IPS-18a (cell line): ENCODE measurements around the gene DNAJC18.

Experiments used
- H3K27ac ChIP-seq: one replicate; pipeline ENCODE4 v1.5.1; 2013; ENCODE audit warnings: low read length
- H3K27me3 ChIP-seq: one replicate; pipeline ENCODE4 v1.6.1; 2013; ENCODE audit warnings: mild to moderate bottlenecking, low read length; ENCODE audit not compliant: control insufficient read depth, insufficient read depth
- H3K36me3 ChIP-seq: one replicate; pipeline ENCODE4 v1.6.1; 2013; ENCODE audit warnings: low read depth, low read length; ENCODE audit not compliant: control insufficient read depth
- H3K4me1 ChIP-seq: one replicate; pipeline ENCODE4 v1.6.1; 2013; ENCODE audit warnings: low read depth, low read length; ENCODE audit not compliant: control insufficient read depth
- H3K4me3 ChIP-seq: one replicate; pipeline ENCODE4 v1.5.1; 2013; ENCODE audit warnings: low read length
- H3K9ac ChIP-seq: one replicate; pipeline ENCODE4 v1.6.1; 2013; ENCODE audit warnings: mild to moderate bottlenecking, low read length, moderate library complexity
- H3K9me3 ChIP-seq: one replicate; pipeline ENCODE4 v1.6.1; 2013; ENCODE audit warnings: low read depth, low read length; ENCODE audit not compliant: control insufficient read depth

The DNAJC18 gene

GRCh38 chr5:139379626-139380449, 59.5 kb downstream of the DNAJC18 start:
- Histone ChIP-seq H3K27ac (no peak overlapping the region), H3K9ac (no peak overlapping the region), H3K27me3 (no peaks in the 10 kb centered on the region), H3K4me1 (peaks cover 5% of the 10 kb centered on the region), H3K9me3 (no peaks in the 10 kb centered on the region), H3K36me3 (no peaks in the 10 kb centered on the region), H3K4me3 (no peak overlapping the region)

- no peak overlapping the region for H3K27ac ChIP-seq
- no peak overlapping the region for H3K4me3 ChIP-seq
- H3K27me3 ChIP-seq = no peaks in the 10 kb centered on the region
- no peaks in the 10 kb centered on the region for H3K36me3 ChIP-seq
- H3K4me1 ChIP-seq = peaks cover 5% of the 10 kb centered on the region
- H3K9ac ChIP-seq = no peak overlapping the region
- no peaks in the 10 kb centered on the region for H3K9me3 ChIP-seq
Measured at GRCh38 chr5:139378941-139379361, 60.4 kb downstream of the DNAJC18 start.

DNA sequence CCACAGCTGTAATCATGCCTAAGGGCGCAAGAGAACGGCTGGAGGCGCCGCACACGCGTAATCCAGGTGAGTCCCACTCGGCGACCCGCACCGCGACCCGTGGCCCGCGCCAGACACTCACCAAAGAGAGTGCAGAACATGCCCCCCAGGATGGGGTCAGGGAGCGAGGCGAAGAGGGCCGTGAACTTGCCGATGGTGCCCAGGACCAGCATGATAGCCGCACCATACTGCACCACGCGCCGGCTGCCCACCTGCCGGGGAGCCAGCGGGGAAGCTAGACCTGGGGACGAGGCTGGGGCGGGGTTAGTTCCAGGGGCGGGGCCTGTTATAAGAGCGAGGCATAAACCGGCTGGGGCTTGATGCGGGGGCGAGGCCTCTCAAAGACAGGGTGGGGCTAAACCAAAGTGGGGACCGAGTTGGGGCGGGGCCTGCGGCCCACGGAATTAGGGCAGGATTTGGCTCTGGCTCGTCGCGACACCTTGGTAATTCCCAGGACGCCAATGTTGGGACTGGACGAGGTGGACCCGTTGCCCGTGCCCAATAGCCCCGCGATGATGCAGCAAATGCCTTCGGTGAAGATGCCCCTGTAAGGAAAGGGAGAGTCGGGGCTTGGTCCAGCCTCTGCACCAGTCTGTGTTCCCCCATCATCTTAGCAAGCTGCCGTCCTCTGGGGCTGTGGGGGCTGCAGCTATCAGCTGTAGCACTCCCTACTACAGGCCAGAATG, 61.1 kb downstream of the DNAJC18 start:
- Histone ChIP-seq H3K9me3 (no peaks in the 10 kb centered on the region), H3K9ac (no peak overlapping the region), H3K36me3 (no peaks in the 10 kb centered on the region), H3K27me3 (no peaks in the 10 kb centered on the region), H3K4me1 (peaks cover 5% of the 10 kb centered on the region), H3K4me3 (no peak overlapping the region), H3K27ac (no peak overlapping the region)

DNA sequence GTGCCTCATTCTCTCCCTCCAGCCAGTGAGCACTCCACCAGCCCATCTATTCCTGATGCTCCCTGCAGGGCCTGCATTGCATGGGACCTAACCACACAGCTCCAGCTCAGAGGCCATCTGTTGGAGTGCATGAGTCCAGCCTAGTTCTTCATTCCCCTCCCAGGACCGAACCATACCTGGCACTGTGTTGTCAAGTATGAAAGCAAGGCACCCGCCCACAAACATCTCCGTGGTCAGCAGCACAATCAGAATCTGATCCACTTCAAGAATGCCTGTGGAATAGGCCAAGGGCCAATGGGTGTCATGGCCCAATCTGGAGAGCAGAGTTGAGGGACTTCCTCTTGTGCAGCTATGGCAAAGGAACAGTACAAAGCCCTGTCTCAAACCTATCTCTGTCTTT, 62.1 kb downstream of the DNAJC18 start:
- H3K27ac ChIP-seq = no peak overlapping the region
- H3K9me3 ChIP-seq = no peaks in the 10 kb centered on the region
- no peak overlapping the region for H3K9ac ChIP-seq
- no peaks in the 10 kb centered on the region for H3K27me3 ChIP-seq
- peaks cover 5% of the 10 kb centered on the region for H3K4me1 ChIP-seq
- H3K36me3 ChIP-seq = peaks cover 6% of the 10 kb centered on the region
- H3K4me3 ChIP-seq = no peak overlapping the region

- Histone ChIP-seq H3K9me3 (no peaks in the 10 kb centered on the region), H3K4me1 (peaks cover 5% of the 10 kb centered on the region), H3K27me3 (no peaks in the 10 kb centered on the region), H3K36me3 (peaks cover 14% of the 10 kb centered on the region), H3K27ac (no peak overlapping the region), H3K4me3 (no peak overlapping the region), H3K9ac (no peak overlapping the region)
Measured at GRCh38 chr5:139376364-139376763, 63.0 kb downstream of the DNAJC18 start.

- Histone ChIP-seq H3K27me3 (no peaks in the 10 kb centered on the region), H3K36me3 (peaks cover 17% of the 10 kb centered on the region), H3K9ac (no peak overlapping the region), H3K4me1 (peaks cover 5% of the 10 kb centered on the region), H3K9me3 (no peaks in the 10 kb centered on the region), H3K27ac (no peak overlapping the region), H3K4me3 (no peak overlapping the region)
Measured at GRCh38 chr5:139374909-139375308, 64.4 kb downstream of the DNAJC18 start.

DNA sequence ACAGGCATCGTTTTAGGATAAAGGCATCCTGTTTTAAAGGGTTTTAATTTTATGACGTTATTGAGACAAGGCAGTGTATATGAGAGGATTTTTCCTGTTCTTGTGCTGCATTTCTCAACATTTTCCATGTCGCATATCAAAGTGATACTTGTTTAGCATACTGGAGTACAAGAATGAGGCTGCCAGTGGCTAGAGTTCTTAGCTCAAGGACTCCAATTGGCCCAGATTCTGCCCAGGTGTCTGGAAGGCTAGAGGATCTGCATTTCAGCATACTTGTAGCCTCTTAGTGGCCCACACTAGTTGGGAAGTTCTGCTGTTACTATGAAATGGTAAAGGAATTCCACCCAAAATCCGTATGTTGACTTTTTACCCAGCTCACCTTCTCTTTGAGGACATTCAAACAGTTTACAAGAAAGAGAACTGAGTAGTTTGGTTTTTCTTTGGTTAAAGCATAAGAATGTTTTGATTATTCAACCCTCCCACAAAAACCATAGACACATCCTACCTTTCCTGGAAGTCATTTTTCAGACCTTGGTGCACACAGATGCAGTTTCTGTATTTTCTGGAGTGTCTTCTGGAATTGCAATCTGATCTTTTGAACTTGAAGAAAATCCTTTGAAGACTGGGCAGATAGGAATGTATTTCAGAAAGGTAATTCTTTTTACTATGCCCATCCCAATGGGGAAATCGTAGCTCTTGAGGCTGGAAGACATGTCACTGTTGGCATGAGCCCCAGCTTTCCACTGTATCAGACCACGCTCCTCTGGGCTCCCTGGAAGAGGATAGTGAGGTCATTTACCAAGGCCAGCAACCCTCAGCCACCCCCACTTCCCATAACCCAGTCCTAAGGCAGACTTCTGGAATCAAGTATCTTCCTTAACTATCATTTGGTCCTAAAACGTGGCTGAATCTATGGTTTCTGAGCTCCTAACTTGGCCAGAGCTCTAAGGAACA, 67.6 kb downstream of the DNAJC18 start:
- H3K27ac ChIP-seq = no peak overlapping the region
- no peak overlapping the region for H3K9ac ChIP-seq
- no peaks in the 10 kb centered on the region for H3K4me1 ChIP-seq
- no peaks in the 10 kb centered on the region for H3K9me3 ChIP-seq
- no peaks in the 10 kb centered on the region for H3K27me3 ChIP-seq
- no peak overlapping the region for H3K4me3 ChIP-seq
- peaks cover 39% of the 10 kb centered on the region for H3K36me3 ChIP-seq

GRCh38 chr5:139369181-139369580, 70.1 kb downstream of the DNAJC18 start:
- H3K36me3 ChIP-seq = peaks cover 60% of the 10 kb centered on the region

DNA sequence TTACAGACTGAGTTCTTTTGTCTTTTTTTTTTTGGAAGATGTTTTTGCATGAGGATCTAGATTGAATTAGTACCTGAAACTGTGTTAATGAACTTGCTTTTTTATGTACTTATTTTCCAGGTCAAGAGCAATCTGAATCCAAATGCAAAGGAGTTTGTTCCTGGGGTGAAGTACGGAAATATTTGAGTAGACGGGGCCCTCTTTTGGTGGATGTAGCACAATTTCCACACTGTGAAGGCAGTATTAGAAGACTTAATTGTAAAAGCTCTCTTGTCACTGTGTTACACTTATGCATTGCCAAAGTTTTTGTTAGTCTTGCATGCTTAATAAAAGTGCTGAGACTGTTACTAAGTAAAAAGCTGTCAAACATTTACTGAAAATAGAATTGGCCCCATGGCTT, 70.7 kb downstream of the DNAJC18 start:
- H3K36me3 ChIP-seq = peaks cover 66% of the 10 kb centered on the region
- H3K9me3 ChIP-seq = no peaks in the 10 kb centered on the region
- H3K27ac ChIP-seq = no peak overlapping the region
- no peaks in the 10 kb centered on the region for H3K4me1 ChIP-seq
- H3K4me3 ChIP-seq = no peak overlapping the region
- H3K9ac ChIP-seq = no peak overlapping the region
- H3K27me3 ChIP-seq = no peaks in the 10 kb centered on the region

More at GRCh38 chr5:139369181-139369580, 70.1 kb downstream of the DNAJC18 start:
- H3K4me1 ChIP-seq = no peaks in the 10 kb centered on the region
- no peak overlapping the region for H3K9ac ChIP-seq
- H3K9me3 ChIP-seq = no peaks in the 10 kb centered on the region
- no peaks in the 10 kb centered on the region for H3K27me3 ChIP-seq
- no peak overlapping the region for H3K4me3 ChIP-seq
- H3K27ac ChIP-seq = no peak overlapping the region

DNA sequence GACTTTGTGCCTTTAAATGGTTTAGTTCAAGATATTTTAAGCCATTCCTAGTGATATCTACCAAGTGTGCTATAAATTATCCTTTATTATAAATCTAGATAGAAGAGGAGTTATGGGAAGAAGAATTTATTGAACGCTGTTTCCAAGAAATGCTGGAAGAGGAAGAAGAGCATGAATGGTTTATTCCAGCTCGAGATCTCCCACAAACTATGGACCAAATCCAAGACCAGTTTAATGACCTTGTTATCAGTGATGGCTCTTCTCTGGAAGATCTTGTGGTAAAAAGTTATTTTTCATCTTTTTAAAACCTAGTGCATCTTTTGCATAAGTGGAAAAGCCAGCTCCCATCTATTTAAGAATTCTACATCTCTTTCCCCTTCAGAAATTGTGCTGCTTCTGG, 74.9 kb downstream of the DNAJC18 start:
- H3K27ac ChIP-seq = no peak overlapping the region
- H3K4me3 ChIP-seq = no peak overlapping the region
- no peak overlapping the region for H3K9ac ChIP-seq
- H3K36me3 ChIP-seq = peaks cover 52% of the 10 kb centered on the region
- no peaks in the 10 kb centered on the region for H3K4me1 ChIP-seq
- H3K9me3 ChIP-seq = no peaks in the 10 kb centered on the region
- no peaks in the 10 kb centered on the region for H3K27me3 ChIP-seq

DNA sequence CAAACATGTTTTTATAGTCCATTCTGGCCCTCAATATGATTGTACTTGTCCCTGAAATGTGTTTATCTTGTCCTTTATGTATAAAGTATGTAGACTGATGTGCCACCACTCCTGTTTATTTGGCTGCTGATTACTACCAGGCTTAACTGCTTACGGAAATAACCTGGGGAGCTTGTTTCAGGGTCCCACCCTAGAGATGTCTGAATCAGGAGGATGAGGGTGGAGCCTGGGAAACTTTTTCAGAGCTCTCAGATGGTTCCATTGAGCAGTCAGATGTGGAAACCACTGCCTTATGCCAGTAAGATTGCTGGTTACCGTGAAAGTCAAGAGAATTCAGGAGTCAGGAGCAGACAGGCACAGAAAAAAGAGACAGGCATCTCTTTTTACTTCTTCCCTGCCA, 75.4 kb downstream of the DNAJC18 start:
- H3K4me3 ChIP-seq = no peak overlapping the region
- H3K4me1 ChIP-seq = no peaks in the 10 kb centered on the region
- H3K27me3 ChIP-seq = no peaks in the 10 kb centered on the region
- no peaks in the 10 kb centered on the region for H3K9me3 ChIP-seq
- peaks cover 47% of the 10 kb centered on the region for H3K36me3 ChIP-seq
- no peak overlapping the region for H3K9ac ChIP-seq
- H3K27ac ChIP-seq = no peak overlapping the region
